CD4-positive, alpha-beta T cell treated with Interleukin-15 for 4 hours (primary cell): ENCODE results near the gene WDR86.

Source experiments
- DNase-seq: peaks from one replicate; pipeline ENCODE4 v3.0.0-alpha.2; 2020; ENCODE audit warnings: low spot score

The WDR86 gene

DNA sequence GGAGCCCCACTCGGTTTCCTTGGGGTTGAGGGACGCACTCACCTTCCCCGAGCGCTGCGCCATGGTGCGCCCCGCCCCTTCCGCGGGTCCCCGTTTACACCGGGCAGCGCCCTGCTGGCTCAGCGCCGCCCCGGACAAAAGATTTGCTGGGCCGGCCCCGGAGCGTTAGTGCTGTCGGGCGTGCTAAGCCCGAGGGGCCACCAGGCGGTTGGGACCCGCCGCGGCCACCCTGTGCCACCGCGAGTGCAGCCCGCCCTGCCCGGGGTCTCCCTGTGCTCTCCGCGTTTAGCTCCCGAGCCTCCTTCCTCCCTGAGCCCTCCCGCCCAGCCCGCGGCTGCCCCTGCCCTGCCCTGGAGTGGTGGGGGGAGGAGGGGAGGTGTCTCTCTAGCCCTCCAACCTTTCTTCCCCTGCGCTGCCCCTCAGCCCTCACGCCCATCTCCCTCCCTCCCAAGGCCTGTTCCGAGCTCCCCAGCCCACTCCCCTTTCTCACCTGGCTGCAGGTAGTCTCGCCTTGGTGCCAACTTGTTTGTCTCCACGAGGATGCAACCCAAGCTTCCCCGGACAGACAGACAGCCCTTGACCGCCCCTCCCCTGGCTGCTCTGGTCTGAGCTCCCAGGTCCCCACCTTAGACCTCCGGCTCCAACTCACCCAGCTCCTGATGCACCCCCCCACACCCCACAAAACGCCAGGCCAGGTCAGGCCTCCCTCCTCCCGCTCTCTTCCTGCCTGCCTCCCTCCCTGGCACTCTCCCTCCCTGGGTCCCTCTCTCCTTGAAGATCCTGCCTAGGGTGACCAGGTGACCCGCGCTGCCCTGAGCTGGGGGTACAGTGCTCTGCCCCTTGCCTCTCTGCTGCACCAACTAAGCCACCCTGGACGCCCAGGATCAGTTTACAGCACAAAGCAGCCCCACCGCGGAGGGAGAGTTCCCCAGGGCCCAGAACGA lies 30.3 kb upstream of the WDR86 start, which contains the start of gene CRYGN:
CRYGN (minus strand) TSS at position 287 of the 944 bp plus-strand sequence; CDS start at position 63, 224 bp downstream.
- no peak for DNase-seq

DNA sequence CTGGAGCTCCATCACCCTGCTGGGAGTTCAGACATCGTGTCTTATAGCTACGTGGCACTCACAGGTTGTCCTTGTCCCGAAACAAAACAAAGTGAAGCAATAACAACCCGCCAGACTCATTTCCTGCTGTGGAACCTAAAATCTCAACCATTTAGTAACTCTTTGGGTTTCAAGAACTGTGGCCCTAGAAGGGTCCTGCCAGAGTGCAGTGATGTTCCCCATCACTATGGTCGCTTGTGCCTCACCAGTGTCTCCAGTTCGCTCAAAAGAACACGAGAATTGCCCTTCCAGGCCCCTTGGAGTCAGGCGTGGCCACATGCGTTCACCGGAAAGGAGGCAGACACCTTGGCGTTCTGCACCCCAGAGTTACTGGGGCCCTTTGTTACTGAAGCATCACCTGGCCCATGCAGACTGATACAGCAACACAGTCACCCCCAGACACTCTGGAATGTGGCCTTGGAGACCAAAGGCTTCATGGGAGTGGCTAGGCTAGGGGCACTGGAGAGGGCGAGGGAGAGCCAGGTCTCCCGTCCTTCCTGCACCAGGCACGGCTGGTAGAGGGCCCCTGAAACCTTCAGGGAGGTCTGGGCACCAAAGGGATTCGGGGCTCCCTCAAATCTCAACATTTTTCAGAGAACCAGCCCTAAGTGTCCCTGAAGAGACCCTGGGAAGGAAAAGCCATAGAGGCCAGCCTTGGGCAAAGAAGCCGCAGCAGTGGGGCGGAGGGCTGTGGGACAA lies 29.2 kb upstream of the WDR86 start:
- no peak for DNase-seq

DNA sequence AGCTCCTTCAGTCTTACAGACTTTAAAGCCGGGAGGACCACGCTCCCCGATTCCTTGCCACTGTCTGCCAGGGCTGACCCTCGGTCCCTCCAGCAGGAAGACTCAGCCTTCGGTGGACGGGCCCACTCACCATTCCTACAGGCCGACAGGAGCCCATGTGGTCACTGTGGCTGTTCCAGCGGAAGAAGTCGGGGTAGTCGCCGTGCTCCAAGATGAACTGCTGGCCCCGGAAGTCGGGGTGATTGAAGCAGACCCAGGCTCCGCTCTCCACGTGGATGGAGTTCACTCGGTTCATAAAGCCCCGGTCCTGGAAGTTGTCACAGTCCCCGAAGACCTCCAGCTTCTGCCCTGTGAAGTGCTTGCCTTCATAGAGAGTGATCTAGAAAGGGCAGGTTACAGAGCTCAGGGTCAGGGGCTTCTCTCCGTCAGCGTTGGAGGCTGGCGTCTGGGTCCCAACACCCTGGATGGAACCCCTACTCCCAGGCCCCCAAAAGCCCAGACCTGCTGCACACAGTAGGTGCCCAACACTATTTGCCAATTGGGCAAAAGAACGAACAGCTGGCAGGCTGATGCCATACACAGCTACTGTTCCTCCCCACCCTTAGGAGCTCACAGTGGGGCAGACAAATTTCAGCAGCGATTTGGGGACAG lies 28.2 kb upstream of the WDR86 start:
- no peak for DNase-seq

DNA sequence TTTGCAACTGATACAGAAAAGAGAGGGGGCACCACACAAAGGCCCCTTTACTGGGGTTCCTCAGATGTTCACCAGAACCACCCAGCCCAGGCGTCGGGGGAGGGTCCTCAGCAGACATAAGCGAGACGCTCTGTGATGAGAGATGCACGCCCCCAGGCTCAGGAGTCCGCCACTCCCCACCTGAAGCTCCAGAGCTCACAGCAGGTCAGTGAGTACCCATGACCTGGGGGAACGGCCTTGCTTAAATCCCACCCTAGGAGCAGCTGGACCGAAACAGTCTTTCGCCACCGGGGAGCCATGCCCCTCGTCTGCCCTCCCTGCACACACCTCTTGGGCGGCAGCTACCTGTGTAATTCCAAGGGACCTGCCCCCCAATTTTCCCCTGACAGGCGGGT lies 27.3 kb upstream of the WDR86 start:
- DNase-seq: no peak

DNA sequence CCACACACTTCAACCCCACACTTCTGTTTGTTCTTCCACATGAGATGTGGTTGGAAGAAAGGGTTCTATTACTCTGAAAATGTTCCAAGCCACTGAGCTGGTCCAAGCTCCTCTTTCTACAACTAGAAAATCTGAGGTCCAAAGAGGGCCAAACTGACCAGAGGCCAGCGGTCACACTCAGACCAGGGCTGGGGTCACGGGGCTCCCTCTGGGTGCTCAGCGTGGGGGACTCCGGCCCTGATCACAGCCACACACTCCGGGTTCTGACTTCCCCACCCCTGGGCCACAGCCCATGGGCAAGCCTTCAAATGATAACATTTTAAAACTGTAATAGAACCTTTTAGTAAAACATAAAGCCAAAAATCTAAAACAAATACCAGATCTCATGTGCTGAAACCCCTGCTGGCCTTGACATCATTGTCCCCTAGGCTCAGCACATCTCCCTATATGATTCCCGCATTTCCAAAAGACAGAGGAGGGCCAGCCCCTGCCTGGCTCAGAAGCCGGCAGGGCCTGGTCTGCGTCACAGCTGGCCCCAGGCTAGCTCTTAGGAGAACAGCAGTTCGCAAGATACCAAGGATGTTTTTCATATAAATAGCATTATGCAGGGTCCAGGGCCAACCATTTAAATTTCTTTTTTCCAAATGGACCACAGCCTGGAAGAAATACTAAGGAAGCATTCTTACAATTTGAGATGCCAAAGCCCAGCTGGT lies 26.8 kb upstream of the WDR86 start:
- no peak for DNase-seq

DNA sequence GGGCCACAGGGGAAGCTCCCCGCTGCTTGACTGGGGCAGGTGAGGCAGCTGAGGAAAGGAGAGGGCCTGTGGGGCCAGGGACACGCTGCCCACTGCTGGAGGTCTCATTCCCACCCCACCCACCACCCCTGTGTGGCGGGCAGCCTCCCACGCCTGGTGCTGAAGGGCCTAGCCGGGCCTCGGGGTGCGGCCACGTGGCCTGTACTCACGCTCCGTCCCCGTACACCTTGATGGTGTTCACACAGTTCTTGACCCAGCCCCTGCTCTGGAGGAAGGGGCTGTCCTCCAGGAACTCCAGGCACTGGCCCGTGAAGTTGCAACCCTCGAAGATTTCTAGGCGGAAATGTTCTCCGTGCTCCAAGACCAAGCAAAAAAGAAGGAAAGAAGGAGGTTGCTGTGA lies 26.1 kb upstream of the WDR86 start:
- no peak for DNase-seq

DNA sequence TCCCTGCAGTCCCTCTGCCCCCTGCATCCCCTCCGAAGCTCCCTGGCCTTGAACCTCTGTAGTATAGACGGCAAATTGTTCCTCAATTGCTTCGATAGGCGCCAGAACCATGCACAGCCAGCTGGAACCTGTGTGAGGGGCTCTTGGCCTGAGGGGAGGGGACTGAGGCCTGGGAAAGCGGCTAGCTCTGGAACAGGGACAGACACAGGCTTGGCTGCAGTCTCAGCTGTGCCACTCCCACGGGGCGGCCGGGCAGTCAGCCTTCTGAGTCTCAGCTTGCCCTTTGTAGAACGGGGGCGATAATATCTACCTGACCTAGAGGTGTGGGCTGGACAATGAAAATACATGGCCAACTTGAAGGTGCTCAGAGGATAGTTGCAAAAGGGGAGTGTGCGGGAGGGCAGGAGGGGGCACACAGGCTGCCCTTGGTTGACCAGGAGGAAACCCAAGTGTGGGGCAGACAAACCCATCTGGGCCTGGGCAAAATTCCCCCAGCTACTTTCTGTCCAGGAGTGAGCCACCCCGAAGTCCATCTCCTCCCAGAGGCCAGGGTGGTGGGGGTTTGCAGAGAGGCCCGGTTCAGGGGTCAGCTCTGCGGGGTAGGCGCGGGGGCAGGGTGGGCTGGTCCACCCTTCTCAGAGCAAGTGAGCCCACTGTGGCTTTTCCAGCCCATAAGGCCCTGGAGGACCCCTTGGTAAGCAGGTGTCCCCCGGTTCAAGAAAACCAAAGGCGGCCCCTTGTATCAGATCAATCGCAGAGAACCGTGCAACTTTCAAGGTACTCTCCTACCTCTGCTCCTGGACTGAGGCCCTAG lies 25.5 kb upstream of the WDR86 start:
- no peak for DNase-seq

DNA sequence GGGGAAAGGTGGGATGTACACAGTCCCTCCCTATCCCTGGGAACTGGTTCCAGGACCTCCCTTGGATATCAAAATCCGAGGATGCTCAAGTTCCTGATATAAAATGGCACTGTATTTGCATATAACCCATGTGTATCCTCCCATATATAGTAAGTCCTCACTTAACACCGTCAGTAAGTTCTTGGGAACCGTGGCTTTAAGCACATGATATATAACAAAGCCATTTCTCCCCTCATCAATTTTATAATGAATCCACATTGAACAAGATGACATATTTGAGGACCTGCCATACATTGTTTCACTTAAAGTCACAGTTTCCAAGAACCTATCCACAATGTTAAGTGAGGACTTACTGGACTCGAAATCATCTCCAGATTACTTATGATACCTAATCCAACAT lies 24.7 kb upstream of the WDR86 start:
- no peak for DNase-seq

DNA sequence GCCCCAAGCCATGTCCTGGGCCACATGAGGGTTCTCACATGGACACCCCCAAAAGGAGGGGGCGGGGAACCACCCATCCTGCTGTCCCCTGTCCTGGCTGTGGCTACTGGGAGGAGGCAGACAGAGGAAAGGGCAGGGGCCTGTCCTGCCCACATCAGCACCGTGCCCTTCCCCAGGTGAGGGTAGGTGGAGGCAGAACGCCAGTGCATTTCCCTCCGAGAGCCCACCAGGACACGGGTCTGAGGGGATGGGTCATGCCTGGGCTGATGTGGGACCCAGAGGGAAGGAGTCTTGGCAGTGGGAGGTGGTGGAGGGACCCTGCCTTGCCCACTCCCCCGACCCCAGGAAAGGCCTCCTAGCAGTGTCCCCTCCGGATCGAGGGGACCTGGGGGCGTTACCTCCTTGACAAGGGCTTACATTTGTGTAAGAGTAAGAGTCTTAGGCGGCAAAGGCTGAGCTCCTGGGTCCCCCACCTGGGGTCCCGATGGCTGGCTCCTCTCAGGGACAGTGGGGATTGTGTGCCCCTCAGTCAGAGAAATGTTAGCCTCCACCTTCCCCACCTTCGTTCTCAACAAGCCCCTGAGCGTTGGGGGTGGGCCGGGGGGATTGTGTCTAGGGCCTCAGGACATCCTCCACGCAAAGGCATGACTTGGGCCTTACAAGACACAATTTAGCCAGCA lies 24.0 kb upstream of the WDR86 start:
- no peak for DNase-seq

DNA sequence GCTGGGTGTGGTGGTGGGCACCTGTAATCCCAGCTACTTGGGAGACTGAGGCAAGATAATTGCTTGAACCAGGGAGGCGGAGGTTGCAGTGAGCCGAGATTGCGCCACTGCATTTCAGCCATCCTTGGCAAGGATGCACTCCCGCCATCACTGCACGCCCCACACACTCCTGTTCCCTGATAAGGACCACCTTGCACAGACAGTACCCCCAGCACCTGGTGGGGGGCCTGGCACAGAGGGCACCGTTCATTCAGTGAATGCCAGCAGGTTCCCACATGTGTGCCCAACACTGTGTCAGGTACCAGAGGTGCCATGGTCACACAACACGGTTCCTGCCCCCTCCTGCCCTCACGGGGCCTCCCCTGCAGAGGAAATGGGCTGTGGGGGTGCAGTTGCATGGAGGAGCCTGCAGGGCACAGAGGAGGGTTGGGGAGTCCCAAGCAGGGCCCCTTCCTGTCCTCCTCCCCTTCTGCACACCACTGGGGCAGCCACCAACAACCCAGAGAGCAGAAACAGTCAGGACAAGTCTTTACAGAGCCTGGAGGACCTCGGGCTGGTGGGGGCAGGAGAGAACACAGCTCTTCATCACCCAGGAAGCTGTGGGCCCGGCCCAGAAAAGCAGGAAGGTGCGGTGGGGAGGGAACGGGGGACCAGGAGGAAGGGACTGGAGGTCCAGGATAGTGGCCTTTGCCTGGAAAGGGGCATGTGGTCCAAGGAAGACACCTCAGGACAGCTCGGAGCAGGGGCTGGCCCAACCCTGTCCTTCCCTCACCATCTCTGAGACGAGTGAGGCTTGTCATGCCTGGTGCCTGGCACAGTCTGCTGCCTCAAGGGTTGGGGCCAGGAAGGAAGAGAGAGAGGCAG lies 23.1 kb upstream of the WDR86 start:
- peak; percentile 52 for DNase-seq

DNA sequence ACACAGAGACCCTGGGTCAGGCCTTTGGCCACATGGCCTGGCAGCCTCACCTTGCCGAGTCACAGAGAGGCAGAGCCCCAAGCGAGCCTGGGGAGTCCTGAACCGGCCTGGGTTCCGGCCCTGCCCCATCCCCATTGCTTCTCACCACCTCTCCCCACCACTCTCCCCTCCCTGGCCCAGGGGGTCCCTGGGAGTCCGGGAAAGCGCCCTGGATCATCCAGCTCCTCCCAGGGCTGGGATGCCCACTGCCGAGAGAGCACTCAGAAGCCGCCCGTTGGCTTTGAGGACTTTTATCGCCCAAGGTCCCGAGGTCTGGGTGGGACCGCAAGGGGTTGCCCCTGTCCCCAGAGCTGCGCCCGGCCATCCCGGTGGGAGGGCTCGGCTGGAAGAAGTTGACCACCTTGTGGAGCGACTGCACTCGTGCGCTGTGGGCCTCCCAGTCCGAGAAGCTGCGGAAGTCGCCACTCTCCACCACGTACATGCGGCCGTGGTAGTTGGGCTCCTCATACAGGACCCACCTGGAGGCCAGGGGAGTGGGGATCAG lies 22.0 kb upstream of the WDR86 start:
- DNase-seq: no peak

DNA sequence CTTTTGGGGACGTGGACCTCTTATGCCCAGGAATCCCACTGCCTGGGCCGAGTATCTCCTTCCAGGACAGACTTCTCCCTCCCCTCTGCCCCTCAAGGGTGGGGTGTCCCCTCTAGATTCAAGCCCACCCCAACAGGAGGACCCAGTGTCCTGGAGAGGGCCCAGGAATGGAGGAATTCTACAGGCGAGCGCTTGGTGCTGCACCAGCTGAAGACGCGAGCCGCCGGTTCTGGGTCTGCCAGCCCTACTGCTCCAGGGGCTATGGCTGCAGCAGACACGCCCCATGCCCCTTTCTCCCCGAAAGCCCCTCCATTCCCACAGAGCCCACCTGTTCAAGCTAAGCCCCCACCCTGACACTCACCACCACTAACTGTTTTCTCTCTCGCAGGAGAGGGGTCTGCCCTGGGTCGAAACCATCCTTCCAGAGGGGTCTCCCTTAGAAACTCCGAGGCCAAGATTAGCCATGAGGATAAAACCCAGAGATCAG lies 21.5 kb upstream of the WDR86 start:
- no peak for DNase-seq

DNA sequence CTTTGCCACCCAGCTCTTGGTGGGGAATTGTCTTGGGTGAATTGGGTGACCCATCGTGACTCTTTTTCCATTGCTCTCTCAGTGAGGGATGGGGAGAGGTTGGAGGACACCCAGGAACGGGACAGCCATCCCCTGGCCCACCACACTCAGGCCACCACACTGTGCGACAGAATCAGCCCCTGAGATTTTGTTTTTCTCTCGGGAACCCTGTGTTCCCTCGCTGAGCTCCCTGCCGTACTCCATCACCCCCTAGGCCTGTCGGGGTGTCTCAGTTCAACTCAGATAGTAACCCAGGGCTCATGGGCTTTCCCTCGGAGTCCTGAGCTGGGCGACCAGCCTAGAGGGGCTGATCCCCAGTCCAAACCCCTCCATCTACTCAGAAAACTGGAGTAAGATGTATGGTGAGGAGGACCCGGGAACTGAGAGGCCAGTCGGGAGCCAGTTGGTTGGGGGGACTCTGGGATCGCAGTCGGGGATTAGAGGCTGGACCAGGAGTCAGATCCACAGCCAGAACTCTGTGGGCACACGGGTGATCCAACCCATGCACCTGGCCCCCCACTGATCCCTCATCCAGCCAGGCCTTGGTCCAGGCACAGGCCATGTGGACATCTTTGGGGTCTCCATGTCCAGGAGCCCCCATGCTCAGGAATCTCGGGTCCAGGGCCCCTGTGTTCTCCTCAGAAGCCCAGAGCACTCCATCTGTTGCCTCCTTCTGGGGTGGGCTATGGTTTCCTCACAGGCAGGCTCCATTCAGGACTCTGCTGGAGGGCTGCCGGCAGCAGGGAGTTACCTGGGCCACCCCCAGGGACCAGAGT lies 20.8 kb upstream of the WDR86 start:
- DNase-seq: no peak

DNA sequence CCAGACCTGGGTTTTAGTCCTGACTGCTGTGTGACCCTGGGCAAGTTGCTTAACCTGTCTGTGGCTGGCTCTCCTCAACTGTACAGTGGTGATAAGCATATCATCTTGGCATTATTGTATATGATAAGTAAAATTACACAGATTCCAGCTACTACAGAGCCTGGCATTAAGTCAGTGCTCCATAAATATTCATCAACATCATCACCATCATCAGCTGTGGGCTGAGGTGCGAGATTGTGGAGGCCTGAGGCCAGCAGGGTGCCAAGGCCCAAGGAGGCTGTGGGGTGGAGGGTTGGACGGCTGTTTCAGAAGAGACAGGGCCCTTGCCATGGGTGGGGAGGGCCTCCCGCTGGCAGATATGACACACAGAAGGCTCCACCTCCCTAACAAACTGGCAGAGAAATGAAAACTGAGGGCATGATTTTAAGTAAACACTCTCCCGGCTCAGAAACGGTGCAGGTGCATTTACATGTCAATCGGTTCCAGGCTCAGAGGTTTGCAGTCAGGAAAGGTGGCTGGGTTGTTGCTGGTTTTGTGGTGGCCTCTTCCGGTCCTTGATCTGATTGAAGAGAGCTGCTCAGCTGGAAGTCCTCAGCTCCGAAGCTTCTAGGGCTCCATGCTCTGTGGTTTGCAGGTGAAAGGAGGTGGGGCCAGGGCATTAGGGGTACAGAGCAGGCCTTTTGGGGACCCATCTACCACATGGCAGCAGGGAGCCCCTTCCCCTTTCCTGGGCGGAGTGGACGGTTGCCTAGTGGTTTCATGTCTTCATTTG lies 19.9 kb upstream of the WDR86 start:
- peak; percentile 63 for DNase-seq

DNA sequence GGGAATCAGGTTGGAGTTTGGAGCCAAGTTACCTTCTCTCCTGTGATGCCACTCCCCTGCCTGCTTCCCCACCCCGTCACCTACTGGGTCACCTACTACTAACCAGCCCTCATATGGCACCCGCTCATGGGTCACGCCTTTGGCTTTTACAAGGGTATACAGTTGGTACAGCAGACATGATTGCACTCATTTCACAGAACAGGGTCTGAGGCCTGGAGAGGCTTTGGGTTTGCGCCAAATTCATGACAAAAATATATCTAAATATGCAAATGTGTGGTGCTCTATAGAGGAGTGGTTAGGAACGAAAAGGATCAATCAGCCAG lies 19.4 kb upstream of the WDR86 start:
- no peak for DNase-seq

DNA sequence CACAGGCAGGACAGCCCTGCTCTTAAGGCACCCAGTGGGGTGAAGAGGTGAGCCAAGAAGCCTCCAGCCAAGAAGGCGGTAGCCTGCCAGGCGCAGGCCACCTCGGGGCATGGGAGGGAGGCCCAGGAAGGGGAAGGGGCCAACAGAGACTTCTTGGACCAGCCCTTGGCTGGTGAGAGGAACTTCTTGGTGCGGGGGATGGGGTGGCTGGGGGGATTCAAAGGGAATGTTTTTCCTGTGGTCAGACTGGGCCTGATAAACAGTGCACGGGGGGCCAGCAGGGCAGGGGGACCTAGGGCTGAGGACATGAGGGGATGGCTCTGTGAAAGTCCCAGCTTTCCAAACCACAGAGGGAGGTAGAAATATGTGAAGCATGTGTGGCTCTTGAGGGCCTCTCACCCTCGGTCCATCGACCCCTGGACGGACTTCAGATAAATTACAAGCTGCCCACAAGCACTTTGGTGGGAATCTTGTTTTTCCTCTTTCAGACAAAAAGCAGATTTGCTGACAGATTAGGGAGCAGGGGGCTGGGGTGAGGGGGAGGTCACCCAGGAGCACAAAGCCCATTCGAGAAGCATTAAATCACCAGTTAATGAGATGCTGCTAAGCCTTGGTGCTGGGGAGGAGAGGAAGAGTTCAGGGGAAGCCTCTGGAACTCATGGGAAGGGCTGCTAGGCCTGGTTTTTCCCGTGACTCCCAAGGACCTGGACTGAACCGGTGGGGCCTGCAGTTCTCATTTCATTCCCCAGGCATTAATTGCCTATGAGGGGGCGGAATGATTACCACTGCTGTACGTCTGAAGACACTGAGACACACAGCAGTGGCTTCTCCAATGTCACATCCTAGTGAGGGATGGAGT lies 18.8 kb upstream of the WDR86 start:
- no peak for DNase-seq
